ENCODE results near the gene STAT1.
A peak's percentile ranks its signal among the peaks of the same experiment; 100 is the strongest.

DNA sequence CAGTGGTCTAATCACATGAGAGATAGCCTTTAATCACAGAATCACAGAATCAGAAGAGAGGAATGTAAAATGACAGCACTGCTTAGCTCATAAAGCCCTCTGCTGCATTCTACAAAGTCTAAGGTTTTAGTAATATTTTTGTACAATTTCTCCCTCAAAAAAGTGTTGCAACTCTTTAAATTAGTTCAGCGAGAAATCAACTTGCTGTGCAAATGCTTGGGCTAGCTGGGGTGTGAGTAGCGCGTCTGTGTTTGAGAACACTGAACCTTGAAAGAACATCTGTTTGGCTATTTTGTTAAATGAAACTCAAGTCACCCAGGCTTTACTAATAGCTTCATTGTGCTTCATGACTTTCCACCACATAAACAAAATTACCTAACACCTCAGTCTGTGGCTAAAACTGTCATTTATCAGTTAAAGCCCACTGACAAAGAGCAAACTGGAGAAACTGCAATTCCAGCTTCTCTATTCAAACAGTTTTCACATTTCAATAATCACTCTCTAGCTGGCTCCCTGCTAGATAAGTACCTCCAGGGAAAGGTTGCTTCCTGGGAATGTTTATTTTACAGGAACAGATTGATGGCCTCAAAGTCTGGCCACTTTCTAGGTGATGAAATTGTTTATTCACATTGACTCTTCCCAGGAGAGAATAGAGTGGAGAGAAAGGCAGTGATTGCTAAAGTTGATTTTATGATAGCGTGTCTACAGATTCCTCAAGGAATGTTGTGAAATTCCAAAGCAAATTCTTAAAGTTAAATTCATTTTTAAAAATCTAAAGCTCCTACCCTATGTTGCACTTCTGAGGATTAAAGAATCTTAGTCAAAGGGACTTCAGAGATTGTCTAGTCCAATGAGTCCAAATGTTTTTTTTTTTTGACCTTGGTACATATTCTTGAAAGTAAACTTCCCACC lies 36.0 kb upstream of the STAT1 start:
- TF ChIP-seq RUNX3 (IDR thresholded peaks at IDR 0.05; ENCODE audit: low read length) (peak; percentile 67), POLR2A (IDR thresholded peaks at IDR 0.05; ENCODE audit: low read depth, low read length) (no peak), GABPA (IDR thresholded peaks at IDR 0.05; ENCODE audit: low read depth) (no peak), YY1 (IDR thresholded peaks at IDR 0.05; ENCODE audit: low read depth, low read length) (no peak), TAF1 (IDR thresholded peaks at IDR 0.05; ENCODE audit: borderline replicate concordance, low read depth, low read length) (no peak), NR2C2 (IDR thresholded peaks at IDR 0.05; ENCODE audit: borderline replicate concordance, control insufficient read depth, insufficient read length, low read depth) (no peak), CTCF (IDR thresholded peaks at IDR 0.05 in 2 of 3, conservative IDR thresholded peaks at IDR 0.05 in 1 of 3; ENCODE audit: control insufficient read depth in 2 of 3, extremely low read depth in 1 of 3, insufficient read depth in 1 of 3, low read depth in 3 of 3, low read length in 3 of 3) (no peak), FOXM1 (IDR thresholded peaks at IDR 0.05; ENCODE audit: low read depth, low read length) (0 out of 2 replicates have a peak, but pooled peaks have one; percentile 37), REST (IDR thresholded peaks at IDR 0.05; ENCODE audit: low read depth, low read length) (no peak), TCF7 (IDR thresholded peaks at IDR 0.05; ENCODE audit: borderline replicate concordance) (no peak)
- TF ChIP-seq, protein P1, sequence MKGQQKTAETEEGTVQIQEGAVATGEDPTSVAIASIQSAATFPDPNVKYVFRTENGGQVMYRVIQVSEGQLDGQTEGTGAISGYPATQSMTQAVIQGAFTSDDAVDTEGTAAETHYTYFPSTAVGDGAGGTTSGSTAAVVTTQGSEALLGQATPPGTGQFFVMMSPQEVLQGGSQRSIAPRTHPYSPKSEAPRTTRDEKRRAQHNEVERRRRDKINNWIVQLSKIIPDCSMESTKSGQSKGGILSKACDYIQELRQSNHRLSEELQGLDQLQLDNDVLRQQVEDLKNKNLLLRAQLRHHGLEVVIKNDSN (IDR thresholded peaks at IDR 0.05; ENCODE audit: borderline replicate concordance, extremely low read length, insufficient read depth, low read depth, low read length), result no peak
- TF ChIP-seq, protein P2, sequence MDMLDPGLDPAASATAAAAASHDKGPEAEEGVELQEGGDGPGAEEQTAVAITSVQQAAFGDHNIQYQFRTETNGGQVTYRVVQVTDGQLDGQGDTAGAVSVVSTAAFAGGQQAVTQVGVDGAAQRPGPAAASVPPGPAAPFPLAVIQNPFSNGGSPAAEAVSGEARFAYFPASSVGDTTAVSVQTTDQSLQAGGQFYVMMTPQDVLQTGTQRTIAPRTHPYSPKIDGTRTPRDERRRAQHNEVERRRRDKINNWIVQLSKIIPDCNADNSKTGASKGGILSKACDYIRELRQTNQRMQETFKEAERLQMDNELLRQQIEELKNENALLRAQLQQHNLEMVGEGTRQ (IDR thresholded peaks at IDR 0.05; ENCODE audit: borderline replicate concordance, low read depth, low read length), result no peak

All from GM12878 (cell line).